ENCODE data around the gene RAB26. TPM values are rescaled to one million over a fixed set of nuclear protein-coding genes. Genes with fewer than 3 reads are reported as not detected.

RAB26 gene
- polyA plus RNA-seq, 4 donors: 11.9 to 31.9 (median 23.7) TPM

GRCh38 chr16:2187212-2187611 is 38.8 kb downstream of the RAB26 start:
- Histone ChIP-seq H3K36me3 (ENCODE audit: control insufficient read depth in 3 of 3, insufficient read depth in 2 of 3, low read depth in 1 of 3, low read length in 3 of 3) (no peaks in the 10 kb centered on the region), H3K9me3 (ENCODE audit: control insufficient read depth in 2 of 2, insufficient read depth in 1 of 2, low read depth in 1 of 2, low read length in 1 of 2) (no peaks in the 10 kb centered on the region), H3K27ac (ENCODE audit: low read depth in 1 of 3, low read length in 2 of 3) (no peak overlapping the region), H3K27me3 (ENCODE audit: control insufficient read depth in 3 of 3, insufficient read depth in 3 of 3, low read length in 3 of 3) (no peaks in the 10 kb centered on the region), H3K4me3 (ENCODE audit: low read depth in 1 of 3, low read length in 3 of 3) (no peak overlapping the region), H3K4me1 (ENCODE audit: control insufficient read depth in 3 of 3, insufficient read depth in 2 of 3, low read depth in 1 of 3, low read length in 2 of 3) (no peaks in the 10 kb centered on the region)
- WGBS, 3 donors: 60 to 77% (median 62%) methylated on average over 17 of the region's 17 CpGs
- no peak for DNase-seq
- FAIRE-seq: no peak

DNA sequence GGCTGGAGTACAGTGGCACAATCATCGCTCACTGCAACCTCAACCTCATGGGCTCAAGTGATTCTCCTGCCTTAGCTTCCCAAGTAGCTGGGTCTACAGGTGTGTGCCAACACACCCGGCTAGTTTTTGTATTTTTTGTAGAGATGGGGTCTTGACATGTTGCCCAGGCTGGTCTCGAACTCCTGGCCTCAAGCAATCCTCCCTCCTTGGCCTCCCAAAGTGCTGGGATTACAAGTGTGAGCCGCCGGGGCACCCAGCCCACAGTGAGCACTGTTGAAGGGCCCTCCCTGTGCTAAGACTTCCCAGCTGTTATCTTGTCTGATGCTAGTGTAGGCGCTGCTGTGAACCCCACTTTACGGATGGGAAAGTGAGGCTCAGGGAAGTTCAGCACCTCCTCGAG is 40.0 kb downstream of the RAB26 start:
- H3K4me1 ChIP-seq (ENCODE audit: control insufficient read depth in 3 of 3, insufficient read depth in 2 of 3, low read depth in 1 of 3, low read length in 2 of 3): no peaks in the 10 kb centered on the region
- H3K27me3 ChIP-seq (ENCODE audit: control insufficient read depth in 3 of 3, insufficient read depth in 3 of 3, low read length in 3 of 3): peaks cover 0 to 2% (median 0%) of the 10 kb centered on the region in 3 donors
- 82 to 93% (median 86%) methylated on average over 8 of the region's 8 CpGs for WGBS, 3 donors
- H3K4me3 ChIP-seq (ENCODE audit: low read depth in 1 of 3, low read length in 3 of 3): no peak overlapping the region
- no peak for FAIRE-seq
- no peak for DNase-seq
- H3K27ac ChIP-seq (ENCODE audit: low read depth in 1 of 3, low read length in 2 of 3): no peak overlapping the region
- no peaks in the 10 kb centered on the region for H3K9me3 ChIP-seq (ENCODE audit: control insufficient read depth in 2 of 2, insufficient read depth in 1 of 2, low read depth in 1 of 2, low read length in 1 of 2)
- H3K36me3 ChIP-seq (ENCODE audit: control insufficient read depth in 3 of 3, insufficient read depth in 2 of 3, low read depth in 1 of 3, low read length in 3 of 3): no peaks in the 10 kb centered on the region

DNA sequence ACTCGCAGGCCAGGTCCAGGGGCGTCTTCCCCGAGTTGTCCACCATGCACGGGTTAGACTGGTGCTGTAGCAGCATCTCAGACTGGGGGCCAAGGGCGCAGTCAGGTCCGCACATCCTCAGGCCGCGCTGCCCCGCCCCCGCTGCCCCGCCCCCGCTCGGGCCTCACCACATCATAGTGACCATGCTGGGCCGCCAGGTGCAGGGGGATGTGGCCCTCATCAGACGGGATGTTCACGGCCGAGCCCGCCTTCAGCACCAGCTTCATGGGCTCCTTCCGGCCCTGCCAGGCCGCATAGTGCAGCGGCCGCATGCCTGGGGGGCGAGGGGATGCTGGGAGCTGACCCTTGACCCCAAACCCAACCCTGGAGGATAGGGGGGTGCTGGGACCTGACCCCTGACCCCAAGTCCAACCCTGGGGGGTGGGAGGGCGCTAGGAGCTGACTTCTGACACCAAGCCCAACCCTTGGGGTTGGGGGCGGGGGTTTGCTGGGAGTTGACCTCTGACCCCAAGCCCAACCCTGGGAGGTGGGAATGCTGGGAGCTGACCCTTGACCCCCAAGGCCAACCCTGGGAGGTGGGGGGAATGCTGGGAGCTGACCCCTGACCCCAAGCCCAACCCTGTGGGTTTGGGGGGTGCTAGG is 40.9 kb downstream of the RAB26 start:
- FAIRE-seq: no peak
- no peak overlapping the region for H3K4me3 ChIP-seq (ENCODE audit: low read depth in 1 of 3, low read length in 3 of 3)
- WGBS, 3 donors: 67 to 87% (median 82%) methylated on average over 22 to 25 of the region's 25 CpGs

DNA sequence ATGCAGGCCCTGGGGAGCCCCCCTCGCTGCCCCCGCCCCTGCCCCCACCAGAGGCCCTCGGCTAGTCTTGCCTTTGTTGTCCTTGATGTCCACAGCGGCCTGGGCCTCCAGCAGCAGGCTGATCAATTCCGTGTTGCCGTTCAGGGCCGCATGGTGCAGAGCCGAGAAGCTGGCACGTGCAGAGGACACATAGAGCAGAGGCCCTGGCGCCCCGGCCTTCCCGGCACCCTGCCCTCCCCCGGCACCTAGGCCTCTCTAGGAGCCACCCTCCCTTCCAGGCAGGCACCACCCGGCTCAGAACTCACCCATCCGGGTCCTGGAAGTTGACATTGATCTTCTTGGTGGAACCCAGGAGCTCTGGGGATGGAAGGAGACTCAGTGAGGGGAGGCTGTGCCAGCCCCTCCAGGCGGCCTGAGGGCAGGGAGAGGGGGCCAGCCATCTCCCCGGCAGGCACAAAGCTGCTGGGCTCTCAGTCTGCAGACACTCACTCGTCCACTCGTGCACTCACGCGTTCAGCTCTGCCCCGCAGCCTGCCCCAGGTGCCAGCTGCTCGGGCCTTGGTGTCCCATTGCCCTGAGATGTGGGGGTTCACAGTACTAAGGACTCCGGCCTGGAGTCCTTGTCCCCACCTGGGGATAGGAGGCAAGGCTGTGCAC is 41.7 kb downstream of the RAB26 start:
- FAIRE-seq: no peak
- H3K4me1 ChIP-seq (ENCODE audit: control insufficient read depth in 3 of 3, insufficient read depth in 2 of 3, low read depth in 1 of 3, low read length in 2 of 3): peaks cover 0 to 3% (median 0%) of the 10 kb centered on the region in 3 donors
- H3K36me3 ChIP-seq (ENCODE audit: control insufficient read depth in 3 of 3, insufficient read depth in 2 of 3, low read depth in 1 of 3, low read length in 3 of 3): no peaks in the 10 kb centered on the region
- H3K27ac ChIP-seq (ENCODE audit: low read depth in 1 of 3, low read length in 2 of 3): no peak overlapping the region
- 62 to 82% (median 73%) methylated on average over 23 to 24 of the region's 24 CpGs for WGBS, 3 donors
- peaks cover 0 to 17% (median 6%) of the 10 kb centered on the region in 3 donors for H3K27me3 ChIP-seq (ENCODE audit: control insufficient read depth in 3 of 3, insufficient read depth in 3 of 3, low read length in 3 of 3)
- H3K9me3 ChIP-seq (ENCODE audit: control insufficient read depth in 2 of 2, insufficient read depth in 1 of 2, low read depth in 1 of 2, low read length in 1 of 2): no peaks in the 10 kb centered on the region
- DNase-seq: no peak
- no peak overlapping the region for H3K4me3 ChIP-seq (ENCODE audit: low read depth in 1 of 3, low read length in 3 of 3)

More for the DNA sequence above, 40.9 kb downstream of the RAB26 start:
- Histone ChIP-seq H3K27ac (ENCODE audit: low read depth in 1 of 3, low read length in 2 of 3) (no peak overlapping the region), H3K36me3 (ENCODE audit: control insufficient read depth in 3 of 3, insufficient read depth in 2 of 3, low read depth in 1 of 3, low read length in 3 of 3) (no peaks in the 10 kb centered on the region), H3K9me3 (ENCODE audit: control insufficient read depth in 2 of 2, insufficient read depth in 1 of 2, low read depth in 1 of 2, low read length in 1 of 2) (no peaks in the 10 kb centered on the region), H3K4me1 (ENCODE audit: control insufficient read depth in 3 of 3, insufficient read depth in 2 of 3, low read depth in 1 of 3, low read length in 2 of 3) (no peaks in the 10 kb centered on the region), H3K27me3 (ENCODE audit: control insufficient read depth in 3 of 3, insufficient read depth in 3 of 3, low read length in 3 of 3) (peaks cover 0 to 10% (median 0%) of the 10 kb centered on the region in 3 donors)
- DNase-seq: no peak

DNA sequence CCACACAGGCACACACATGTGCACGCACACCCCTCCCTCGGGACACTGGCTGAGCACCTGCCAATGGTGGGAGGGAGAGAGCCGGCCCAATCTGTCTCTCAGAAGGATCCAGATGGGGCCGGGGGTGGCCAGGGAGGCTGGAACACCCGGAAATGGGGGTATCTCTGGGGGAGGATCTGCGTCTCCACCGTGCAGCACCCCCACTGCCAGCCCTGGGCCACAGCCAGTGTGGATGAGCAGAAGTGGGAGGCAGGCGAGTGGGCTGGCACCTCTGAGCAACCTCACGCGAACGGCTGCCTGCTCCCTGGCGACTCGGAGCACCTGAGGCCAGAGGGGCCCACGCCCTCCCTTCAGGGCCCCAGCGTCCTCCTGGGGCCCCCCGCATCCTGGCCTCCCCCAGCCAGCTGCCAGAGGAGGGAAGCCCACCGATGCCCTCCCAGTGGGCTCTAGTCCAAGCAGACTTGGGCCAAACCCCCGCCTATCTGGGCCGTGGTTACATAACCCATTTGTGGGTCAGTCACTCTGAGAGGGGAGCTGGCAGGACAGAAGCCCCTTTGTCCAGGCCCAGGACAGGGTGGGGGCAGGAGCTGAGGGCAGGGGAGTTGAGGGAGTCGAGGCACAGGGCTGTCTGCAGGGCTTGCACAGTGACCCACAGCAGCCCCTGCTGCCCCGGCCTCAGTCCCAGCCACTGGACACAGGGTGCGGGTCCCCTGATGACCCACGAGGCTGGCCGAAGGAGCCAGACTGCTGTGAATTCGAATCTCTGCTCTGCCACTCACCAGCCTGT is 42.4 kb downstream of the RAB26 start:
- 78 to 82% (median 79%) methylated on average over 20 to 25 of the region's 25 CpGs for WGBS, 3 donors
- Histone ChIP-seq H3K9me3 (ENCODE audit: control insufficient read depth in 2 of 2, insufficient read depth in 1 of 2, low read depth in 1 of 2, low read length in 1 of 2) (no peaks in the 10 kb centered on the region), H3K4me3 (ENCODE audit: low read depth in 1 of 3, low read length in 3 of 3) (no peak overlapping the region), H3K27me3 (ENCODE audit: control insufficient read depth in 3 of 3, insufficient read depth in 3 of 3, low read length in 3 of 3) (peaks cover under 1 to 24% (median 13%) of the 10 kb centered on the region in 3 donors), H3K4me1 (ENCODE audit: control insufficient read depth in 3 of 3, insufficient read depth in 2 of 3, low read depth in 1 of 3, low read length in 2 of 3) (peaks cover 0 to 9% (median 0%) of the 10 kb centered on the region in 3 donors), H3K36me3 (ENCODE audit: control insufficient read depth in 3 of 3, insufficient read depth in 2 of 3, low read depth in 1 of 3, low read length in 3 of 3) (no peaks in the 10 kb centered on the region), H3K27ac (ENCODE audit: low read depth in 1 of 3, low read length in 2 of 3) (no peak overlapping the region)
- FAIRE-seq (no peak), DNase-seq (no peak)

GRCh38 chr16:2191446-2191706 is 43.0 kb downstream of the RAB26 start:
- H3K27ac ChIP-seq (ENCODE audit: low read depth in 1 of 3, low read length in 2 of 3): no peak overlapping the region
- H3K4me1 ChIP-seq (ENCODE audit: control insufficient read depth in 3 of 3, insufficient read depth in 2 of 3, low read depth in 1 of 3, low read length in 2 of 3): peaks cover 0 to 9% (median 0%) of the 10 kb centered on the region in 3 donors
- H3K36me3 ChIP-seq (ENCODE audit: control insufficient read depth in 3 of 3, insufficient read depth in 2 of 3, low read depth in 1 of 3, low read length in 3 of 3): no peaks in the 10 kb centered on the region
- no peaks in the 10 kb centered on the region for H3K9me3 ChIP-seq (ENCODE audit: control insufficient read depth in 2 of 2, insufficient read depth in 1 of 2, low read depth in 1 of 2, low read length in 1 of 2)
- FAIRE-seq (no peak), DNase-seq (no peak)
- H3K27me3 ChIP-seq (ENCODE audit: control insufficient read depth in 3 of 3, insufficient read depth in 3 of 3, low read length in 3 of 3): peaks cover 5 to 25% (median 13%) of the 10 kb centered on the region in 3 donors
- no peak overlapping the region for H3K4me3 ChIP-seq (ENCODE audit: low read depth in 1 of 3, low read length in 3 of 3)
- WGBS, 3 donors: 84 to 90% (median 86%) methylated on average over 11 of the region's 11 CpGs

DNA sequence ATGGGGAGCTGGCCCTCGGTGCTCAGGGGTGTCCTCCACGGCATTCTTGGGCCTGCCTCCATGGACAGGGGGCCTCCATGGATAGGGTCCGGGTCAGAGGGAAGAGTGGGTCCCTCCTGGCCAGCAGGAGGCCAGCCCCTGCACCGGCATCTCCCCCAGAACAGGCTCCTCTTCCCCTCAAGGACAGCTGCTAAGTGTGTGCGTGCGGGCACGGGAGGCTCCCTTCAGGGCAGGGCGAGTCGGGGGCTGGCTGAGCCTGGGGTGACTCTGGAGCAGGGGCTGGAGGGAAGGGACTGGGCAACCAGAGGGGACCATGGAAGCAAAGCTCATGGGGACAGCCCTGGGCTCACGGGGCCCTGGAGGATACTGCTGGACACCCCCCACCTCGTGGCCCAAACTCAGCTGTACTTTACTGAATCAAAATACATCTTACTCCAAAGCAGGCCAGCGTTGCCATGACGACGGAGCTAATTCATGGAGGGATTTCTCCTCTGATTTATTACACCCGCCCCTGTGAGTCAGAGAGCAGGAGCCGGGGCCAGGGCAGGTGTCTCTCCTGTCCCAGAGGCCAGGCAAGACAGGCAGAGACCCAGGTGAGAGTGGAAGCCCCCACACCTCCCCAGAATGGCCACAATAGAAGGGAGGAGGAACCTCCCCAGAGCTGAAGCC is 45.9 kb downstream of the RAB26 start:
- H3K27me3 ChIP-seq (ENCODE audit: control insufficient read depth in 3 of 3, insufficient read depth in 3 of 3, low read length in 3 of 3): peaks cover 11 to 49% (median 25%) of the 10 kb centered on the region in 3 donors
- WGBS, 3 donors: 26 to 53% (median 33%) methylated on average over 12 to 16 of the region's 16 CpGs
- no peak for FAIRE-seq
- no peaks in the 10 kb centered on the region for H3K36me3 ChIP-seq (ENCODE audit: control insufficient read depth in 3 of 3, insufficient read depth in 2 of 3, low read depth in 1 of 3, low read length in 3 of 3)
- no peak overlapping the region for H3K4me3 ChIP-seq (ENCODE audit: low read depth in 1 of 3, low read length in 3 of 3)
- peaks cover 0 to 9% (median 0%) of the 10 kb centered on the region in 3 donors for H3K4me1 ChIP-seq (ENCODE audit: control insufficient read depth in 3 of 3, insufficient read depth in 2 of 3, low read depth in 1 of 3, low read length in 2 of 3)
- DNase-seq: no peak
- no peaks in the 10 kb centered on the region for H3K9me3 ChIP-seq (ENCODE audit: control insufficient read depth in 2 of 2, insufficient read depth in 1 of 2, low read depth in 1 of 2, low read length in 1 of 2)
- no peak overlapping the region for H3K27ac ChIP-seq (ENCODE audit: low read depth in 1 of 3, low read length in 2 of 3)

- WGBS, 3 donors: 12 to 18% (median 13%) methylated on average over 9 to 10 of the region's 10 CpGs
- Histone ChIP-seq H3K36me3 (ENCODE audit: control insufficient read depth in 3 of 3, insufficient read depth in 2 of 3, low read depth in 1 of 3, low read length in 3 of 3) (no peaks in the 10 kb centered on the region), H3K4me1 (ENCODE audit: control insufficient read depth in 3 of 3, insufficient read depth in 2 of 3, low read depth in 1 of 3, low read length in 2 of 3) (peaks cover 0 to 9% (median 0%) of the 10 kb centered on the region in 3 donors), H3K4me3 (ENCODE audit: low read depth in 1 of 3, low read length in 3 of 3) (no peak overlapping the region), H3K9me3 (ENCODE audit: control insufficient read depth in 2 of 2, insufficient read depth in 1 of 2, low read depth in 1 of 2, low read length in 1 of 2) (no peaks in the 10 kb centered on the region), H3K27ac (ENCODE audit: low read depth in 1 of 3, low read length in 2 of 3) (no peak overlapping the region), H3K27me3 (ENCODE audit: control insufficient read depth in 3 of 3, insufficient read depth in 3 of 3, low read length in 3 of 3) (peaks cover 16 to 55% (median 25%) of the 10 kb centered on the region in 3 donors)
- FAIRE-seq: no peak
- peak; percentile 71 to 74 for DNase-seq
These were observed 46.5 kb downstream of the RAB26 start for GRCh38 chr16:2194852-2195321.
